Dedifferentiated amniotic fluid mesenchymal stem cell (primary cell): ENCODE results near the gene EPHB4.
A peak's percentile ranks its signal among the peaks of the same experiment; 100 is the strongest.

Experiments used
- DNase-seq: peaks from one replicate; pipeline ENCODE4 v3.0.0-alpha.2; 2016; ENCODE audit errors: extremely low spot score

The EPHB4 gene

DNA sequence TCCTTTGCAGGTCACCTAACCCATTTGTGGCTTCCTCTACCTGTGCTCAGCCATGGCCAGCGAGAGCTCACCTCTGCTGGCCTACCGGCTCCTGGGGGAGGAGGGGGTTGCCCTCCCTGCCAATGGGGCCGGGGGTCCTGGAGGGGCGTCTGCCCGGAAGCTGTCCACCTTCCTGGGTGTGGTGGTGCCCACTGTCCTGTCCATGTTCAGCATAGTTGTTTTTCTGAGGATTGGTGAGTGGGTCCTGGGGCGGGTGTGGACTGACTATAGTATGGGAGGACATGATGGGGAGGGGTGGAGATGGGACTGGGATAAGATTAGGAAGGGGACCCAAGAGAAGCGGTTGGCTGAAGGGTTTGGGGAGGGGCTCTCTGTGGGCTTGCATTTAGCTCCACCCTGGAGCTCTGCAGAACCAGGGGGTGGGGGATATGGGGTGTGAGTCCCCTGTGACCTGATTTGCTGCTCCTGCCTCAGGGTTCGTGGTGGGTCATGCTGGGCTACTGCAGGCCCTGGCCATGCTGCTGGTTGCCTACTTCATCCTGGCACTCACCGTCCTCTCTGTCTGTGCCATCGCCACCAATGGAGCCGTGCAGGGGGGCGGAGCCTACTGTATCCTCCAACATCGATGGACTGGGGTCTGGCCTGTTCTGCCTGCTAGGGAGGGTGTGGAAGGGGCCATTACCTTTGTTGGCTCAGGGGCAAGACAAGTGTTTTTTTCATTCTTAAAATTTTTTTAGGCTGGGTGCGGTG, 27.0 kb upstream of the EPHB4 start:
- no peak for DNase-seq

DNA sequence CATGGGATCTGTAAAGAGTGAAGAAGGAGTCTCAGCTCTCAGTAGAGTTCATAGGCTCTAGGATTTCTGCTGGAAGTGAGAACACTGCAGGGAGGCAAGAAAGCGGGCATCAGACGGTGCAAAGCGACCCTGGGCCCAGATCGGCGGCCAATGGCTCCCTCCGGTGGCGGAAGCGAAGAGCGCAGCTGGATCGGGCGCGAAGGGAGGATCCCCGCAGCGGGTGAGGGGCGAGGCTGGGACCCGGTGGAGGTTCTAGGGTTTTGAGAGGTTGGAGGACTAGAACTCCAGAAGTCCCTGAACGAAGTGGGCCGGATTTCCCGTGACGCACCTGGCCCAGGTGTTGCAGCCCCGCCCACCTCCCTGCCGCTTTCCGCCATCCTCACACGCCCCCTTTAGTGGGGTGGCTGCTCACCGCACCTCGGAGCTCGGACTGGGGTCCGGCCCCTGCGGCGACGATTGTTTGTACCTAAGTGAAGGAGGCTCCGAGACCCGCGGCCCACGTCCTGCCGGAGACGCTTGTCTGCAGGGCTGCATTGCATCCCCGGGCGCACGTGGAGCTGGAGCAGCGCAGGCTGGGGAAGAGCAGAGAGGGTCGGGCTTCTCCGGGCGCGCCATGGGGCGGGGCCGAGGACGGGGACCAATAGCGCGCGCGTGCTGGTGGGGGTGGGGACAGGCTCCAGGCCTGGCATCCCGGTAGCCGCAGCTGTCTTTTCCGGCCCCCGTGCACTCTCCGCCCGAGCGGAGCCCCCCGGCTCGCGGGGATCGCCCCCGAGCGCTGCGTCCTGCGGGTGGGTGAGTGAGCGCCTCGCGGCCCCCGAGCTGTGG, 24.9 kb upstream of the EPHB4 start, which contains the start of gene SLC12A9:
TSS of gene SLC12A9 (plus strand) at position 666 of the 825 bp plus-strand sequence. CDS start 1,485 bp downstream, outside the sequence.
- peak; percentile 72 for DNase-seq

DNA sequence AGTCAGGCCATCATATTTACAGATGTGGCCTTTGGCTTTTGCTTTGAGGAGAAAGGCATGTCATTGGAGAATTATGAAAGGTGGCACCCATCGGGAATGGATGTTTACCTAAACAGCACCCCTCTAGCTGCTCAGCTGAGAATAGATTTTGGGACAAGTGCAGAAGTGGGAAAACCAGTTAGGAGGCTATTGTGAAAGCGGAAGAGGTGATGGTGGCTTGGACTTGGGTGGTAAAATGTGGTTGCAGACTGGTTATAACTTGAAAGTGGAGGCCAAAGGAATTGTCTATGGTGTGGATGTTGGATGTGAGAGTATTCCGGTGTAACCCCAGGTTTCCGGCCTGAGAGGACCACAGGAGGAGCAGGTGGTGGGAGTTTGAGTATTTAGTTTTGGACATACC, 20.0 kb upstream of the EPHB4 start:
- no peak for DNase-seq

DNA sequence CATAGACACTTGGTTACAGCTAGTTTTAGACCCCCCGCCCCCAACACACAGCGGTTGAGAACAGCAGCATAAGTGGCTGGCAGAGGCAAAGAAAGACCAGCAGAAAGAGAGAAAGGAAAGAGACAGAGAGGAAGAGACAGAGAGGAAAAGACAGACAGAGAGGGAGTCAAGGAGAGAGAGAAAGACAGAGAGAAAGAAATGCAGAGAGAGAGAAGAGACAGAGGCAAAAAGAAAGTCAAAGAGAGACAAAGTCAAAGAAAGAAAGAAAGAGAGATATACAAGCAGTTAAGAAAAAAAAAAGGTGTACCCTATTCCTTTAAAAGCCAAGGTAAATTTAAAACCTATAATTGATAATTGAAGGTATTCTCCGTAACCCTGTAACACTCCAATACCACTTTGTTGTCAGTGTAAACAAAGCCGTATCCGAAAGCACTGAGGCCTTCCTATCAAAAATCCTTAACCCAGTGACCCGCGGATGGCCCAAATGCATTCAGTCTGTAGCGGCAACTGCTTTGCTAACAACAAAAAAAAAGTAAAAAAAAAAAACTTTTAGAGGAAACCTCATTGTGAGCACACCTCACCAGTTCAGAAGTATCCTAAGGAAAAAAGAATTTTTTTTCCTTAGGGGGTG, 13.3 kb upstream of the EPHB4 start:
- no peak for DNase-seq

DNA sequence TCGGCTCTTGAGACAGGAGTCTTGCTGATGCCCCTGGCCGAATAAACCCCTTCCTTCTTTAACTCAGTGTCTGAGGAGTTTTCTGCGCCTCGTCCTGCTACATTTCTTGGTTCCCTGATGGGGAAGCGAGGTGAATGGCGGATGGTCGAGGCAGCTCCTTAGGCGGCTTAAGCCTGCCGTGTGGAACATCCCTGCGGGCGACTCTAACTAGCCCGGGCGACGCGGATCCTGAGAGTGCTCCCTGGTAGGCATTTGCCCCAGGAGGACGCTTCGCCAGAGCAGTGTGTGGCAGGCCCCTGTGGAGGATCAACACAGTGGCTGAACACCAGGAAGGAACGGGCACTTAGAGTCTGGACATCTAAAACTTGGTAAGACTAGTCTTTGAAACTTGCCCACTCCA, 12.0 kb upstream of the EPHB4 start:
- DNase-seq = no peak

DNA sequence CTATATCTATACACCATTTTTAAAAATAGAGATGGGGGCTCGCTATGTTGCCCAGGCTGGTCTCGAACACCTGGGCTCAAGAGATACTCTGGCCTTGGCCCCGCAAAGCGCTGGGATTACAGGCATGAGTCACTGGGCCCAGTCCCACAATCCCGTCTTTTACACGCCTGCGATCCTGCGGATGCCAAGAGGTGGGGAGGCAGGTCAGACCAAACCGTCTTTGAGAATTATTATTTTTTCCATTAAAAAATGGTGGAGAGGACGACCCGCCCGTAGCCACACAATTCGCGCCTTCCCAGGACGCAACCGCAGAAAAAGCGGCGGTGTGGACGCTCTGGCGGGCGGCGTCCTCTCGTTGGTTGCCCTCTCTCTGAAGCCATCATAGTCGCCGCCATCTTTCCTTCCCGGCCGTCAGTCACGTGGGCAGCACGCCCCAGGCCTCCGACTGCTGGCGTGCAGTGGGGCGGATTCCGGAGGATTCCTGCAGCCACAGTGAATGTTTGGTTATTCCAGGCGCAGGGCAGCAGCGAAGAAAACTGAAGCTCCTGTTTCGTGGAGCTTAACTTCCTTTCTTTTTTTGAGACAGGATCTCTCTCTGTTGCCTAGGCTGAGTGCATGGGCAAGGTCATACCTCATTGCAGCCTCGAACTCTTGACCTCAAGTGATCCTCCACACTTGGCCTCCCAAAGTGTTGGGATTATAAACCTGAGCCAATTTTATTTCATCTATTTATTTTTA, 9.9 kb upstream of the EPHB4 start:
- peak; percentile 71 for DNase-seq

DNA sequence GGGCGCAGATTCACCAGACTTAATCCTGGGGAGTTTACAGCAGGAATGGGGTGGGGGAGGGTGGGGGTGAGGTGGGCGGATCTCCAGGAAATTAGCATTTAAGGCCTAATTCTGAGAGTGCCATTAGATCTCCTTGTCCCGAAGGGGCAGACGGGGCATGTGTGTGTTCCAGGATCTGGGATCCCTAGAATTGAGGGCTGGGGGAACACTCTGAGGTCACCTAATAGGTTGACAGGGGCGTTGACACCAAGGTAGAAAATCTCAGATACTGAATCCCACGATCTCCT, 9.4 kb upstream of the EPHB4 start:
- no peak for DNase-seq

DNA sequence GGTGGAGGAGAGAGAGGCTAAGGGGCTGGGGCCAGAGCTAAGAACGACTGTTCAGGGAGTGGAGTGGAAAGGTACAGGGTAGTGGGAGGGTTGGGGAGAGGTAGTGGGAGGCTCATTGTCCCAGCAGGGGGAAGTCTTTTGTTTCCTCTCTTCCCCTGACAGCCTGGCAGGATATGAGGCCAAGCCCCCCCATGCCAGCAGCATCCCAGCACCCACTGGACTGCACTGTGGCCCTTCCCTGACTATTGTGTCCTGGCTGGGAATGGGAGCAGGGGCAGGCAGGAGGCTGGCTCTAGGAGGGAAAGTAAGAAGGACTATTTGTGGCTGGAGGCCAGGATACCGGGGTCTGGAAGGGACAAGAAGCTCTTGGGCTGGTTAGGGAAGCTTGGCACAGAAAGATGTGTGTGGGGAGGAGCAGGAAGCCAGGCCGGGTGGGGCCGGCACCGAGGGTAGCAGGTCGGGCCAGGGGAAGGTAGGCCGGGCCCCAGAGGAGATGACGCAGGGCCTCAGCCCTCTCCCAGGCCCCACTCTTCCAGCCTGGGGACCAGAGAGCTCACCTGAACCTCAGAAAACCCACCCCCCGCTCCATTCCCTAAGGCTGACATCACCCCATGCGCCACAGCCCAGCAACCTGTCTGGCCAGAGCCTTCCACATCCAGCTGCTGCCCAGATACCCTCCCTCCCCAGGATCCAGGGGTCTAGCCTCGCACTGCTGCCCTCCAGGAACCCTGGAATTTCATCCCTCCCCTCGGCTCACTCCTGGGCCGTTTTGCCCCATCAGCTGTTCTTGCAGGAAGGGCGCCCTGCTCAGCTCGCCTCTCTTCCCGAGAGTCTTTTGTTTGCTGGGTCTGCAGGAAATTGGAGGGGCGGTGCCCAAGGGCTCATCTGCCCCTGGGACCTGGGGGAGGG, 8.8 kb upstream of the EPHB4 start:
- DNase-seq = no peak

DNA sequence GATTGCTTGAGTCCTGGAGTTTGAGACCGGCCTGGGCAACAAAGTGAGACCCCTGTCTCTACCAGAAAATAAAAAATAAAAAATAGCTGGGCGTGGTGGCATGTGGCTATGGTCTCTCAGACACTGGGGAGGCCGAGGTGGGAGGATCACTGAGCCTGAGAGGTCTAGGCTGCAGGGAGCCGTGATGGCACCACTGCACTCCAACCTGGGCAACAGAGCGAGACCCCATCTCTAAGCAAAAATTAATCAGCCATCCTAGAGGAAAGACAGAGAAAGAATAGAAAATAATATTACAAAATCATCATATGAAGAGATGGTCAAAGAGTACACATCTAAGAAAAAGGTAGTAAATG, 4.9 kb upstream of the EPHB4 start:
- no peak for DNase-seq

DNA sequence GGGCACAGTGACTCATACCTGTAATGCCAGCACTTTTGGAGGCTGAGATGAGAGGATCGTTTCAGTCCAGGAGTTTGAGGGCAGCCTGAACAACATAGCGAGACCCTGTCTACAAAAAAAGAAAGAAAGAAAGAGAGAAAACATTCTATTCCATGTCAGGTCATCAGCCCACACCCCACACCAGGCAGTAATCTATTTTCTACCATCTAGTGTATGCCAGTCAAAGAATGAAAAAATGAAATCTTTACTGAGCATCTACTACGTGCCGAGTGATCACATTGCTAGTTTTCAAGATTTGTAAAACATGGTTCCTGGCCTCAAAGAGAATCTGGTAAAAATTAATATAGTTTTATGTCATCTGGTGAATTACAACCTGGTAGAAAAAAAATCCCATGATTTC, 3.1 kb upstream of the EPHB4 start:
- DNase-seq = no peak

DNA sequence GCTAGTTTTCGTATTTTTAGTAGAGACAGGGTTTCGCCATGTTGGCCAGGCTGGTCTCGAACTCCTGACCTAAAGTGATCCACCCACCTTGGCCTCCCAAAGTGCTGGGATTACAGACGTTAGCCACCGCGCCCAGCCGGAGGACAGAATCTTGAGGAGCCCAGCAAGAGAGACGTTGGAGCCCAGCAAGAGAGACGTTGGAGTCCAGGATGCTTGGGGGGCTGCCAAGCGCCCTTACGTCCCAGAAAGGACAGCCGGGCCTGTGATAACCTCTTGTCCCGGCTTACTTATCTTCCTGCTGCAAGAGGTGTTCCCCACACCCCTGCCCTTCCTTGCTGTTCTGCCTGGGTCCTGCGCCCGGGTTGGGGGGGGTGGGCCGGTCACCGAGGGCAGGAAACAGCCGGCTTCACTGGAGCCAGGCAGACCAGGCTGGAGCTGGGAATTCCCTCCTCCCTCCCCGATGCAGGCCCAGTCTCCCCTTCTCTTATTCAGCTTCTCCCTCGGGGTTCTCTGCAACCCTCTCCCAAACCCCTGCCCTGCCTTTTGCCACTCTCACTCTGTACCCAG, 1.9 kb upstream of the EPHB4 start:
- DNase-seq = no peak

DNA sequence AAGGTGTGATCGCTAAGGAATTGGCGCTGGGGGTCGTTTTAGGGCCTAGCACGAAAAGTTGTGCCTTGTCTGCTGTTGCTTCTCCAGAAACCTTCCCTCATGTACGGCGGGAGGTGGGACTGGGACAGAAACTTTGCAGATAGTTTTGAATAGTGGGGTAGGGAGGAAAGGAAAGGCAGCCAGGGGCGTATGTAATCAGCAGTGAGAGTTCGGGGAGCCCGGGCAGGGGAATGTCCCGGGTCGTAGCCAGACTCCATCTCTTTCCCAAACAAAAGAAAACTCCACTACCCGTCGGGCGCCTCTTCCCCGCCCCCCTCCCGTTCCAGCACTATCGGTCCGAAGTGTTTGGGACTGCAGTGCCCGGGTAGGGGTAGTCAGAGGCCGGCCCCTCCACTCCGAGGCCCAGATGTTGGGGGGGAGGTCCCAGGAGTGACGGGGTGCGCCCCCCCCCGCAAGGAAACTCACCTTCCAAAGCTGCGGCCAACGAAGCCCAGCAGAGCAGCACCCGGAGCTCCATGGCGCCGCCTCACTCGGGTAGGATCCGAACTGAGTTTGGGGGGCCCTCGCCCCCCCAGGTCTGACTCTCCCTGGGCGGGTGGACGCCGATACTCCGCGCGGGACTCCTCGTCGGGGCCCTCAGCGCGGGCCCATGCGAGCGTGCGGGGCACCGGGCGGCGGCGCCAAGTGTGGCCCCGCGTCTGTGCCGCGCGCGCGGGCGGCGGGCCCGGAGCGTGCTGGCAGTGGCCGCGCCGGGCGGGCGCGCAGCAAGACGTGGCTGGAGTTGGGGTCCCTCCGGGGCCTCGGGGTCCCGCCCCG, 601 bp downstream of the EPHB4 start:
- no peak for DNase-seq

DNA sequence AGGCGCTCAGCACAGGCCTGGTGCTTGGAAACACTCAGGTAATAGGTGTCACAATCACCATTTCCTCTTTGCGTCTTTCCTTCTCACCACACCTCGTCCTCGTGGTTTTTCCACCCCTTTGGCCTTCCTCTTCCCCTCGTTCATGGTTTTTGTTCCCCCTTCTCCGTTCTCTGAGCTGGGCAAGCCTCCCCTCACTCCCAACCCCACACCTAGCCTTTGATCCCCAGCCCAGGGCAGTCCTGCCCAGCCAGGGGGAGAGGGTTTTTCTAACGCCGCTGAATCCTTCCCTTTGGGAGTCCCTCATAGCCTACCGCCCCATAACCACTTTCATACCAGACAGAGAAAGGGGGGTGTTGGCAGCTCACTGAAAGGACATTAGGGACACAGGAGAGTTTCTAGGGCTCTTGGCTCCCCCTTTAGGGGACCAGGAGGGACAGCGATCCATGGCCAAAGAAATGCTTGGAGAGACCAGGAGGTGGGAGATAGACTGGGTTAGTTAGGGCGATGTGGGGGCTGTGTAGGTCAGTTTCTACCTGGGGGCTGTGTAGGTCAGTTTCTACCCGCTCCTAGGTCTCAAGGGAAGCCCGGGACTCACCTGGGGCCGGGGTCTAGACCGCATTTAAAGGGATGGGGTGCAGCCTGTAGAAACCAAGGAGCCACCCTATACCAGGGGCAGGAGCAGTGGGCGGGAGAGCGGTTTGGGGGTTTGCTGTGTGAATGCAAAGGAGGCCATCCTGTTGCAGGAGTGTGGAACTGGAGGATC, 1.4 kb downstream of the EPHB4 start:
- no peak for DNase-seq

DNA sequence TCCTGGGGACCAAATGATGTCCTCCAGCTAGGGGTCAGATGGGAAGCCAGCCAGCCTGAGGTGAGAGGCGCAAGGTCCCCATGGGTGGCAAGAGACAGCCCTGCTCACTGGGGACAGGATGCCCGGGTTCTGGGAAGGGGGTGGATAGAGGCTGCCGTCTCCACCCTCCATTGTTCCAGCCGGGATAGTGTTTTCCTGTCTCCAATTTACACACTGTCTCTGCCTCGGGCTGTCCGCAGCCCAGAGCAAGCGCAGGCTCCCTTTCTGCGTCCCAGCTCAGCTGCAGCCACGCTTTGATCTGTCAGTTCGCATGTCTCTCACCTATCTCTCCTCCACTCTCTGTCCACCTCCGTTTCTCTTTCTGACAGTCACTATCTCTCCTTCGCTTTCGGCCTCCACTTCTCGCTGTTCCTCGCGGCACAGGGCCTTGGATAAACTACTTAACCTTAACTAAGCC, 2.1 kb downstream of the EPHB4 start:
- no peak for DNase-seq

DNA sequence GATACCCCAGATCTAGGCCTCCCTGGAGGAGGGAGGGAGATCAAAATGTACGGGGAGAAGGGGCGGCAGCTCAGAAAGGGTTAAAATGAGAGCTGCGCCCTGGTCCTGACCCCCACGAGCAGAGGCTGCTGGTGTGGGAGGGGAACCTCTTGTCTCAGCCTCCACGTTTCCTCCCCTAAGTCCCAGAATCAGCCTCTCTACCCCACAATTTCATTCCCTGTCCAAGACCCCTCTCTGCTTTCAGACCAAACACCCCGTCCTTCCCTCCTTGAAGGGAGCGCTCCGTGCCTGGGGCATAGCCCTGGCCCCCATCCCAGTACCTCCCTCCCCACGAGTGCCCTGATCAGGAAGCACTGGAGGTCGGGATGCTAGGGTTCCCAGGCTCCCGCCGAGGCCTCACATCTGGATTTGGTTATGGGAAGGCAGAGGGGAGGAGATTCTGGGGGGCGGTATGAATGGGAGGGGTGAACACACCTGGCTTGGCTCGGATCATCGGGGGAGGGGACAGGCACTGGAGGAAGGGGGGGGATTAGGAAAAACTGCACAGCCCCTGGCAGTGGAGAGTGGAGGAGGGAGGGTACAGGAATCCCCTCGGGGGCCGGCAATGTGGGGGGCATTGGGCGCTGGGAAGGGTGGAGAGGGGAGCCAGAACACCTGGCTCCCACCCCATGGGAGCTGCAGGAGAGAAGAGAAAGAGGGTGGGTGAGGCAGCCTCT, 2.7 kb downstream of the EPHB4 start:
- DNase-seq = no peak

DNA sequence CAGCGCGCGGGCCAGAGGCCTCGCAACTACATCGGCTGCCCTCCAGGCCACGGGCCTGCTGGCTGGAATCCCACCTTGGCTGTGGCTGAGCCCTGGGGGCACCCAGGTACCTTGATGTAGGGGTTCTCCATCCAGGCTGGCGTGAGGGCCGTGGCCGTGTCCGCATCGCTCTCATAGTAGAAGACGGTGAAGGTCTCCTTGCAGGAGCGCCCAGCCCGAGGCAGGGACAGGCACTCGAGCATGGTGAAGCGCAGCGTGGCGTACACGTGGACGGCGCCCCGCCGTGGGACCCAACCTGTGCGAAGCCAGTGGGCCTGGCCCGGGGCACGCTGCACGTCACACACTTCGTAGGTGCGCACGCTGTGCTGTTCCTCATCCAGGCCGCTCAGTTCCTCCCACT, 3.8 kb downstream of the EPHB4 start:
- no peak for DNase-seq

DNA sequence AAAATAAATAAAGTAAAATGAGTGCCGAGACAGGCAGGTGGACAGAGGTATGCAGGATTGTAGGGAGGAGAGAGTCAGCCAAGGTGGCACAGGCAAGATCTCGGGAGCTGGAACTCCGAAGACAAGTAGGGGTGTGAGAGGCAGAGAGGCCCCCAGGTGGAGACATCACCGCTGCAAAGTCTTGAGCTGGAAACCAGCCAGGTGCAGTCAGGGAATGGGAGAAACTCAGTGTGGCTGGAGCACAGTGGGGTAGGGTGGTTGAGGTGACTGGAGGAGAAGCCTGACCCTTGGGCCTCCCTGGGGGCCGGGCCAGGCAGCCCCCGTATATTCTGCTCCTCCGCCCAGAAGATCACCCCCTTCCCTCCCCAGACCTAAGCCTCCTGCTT, 4.2 kb downstream of the EPHB4 start:
- no peak for DNase-seq
